K562 (cell line): ENCODE measurements around the gene PITPNM1. TPM values are rescaled to one million over a fixed set of nuclear protein-coding genes. Genes with fewer than 3 reads are reported as not detected.
A peak's percentile ranks its signal among the peaks of the same experiment; 100 is the strongest.

Experiments
- ELF1 ChIP-seq: fragments of 200-800 bp; sonication (Bioruptor generic); IDR thresholded peaks from 2 replicates; pipeline ENCODE4 v1.6.1; 2016; ENCODE audit warnings: missing genetic modification characterization, missing compliant biosample characterization
- FOXJ3 ChIP-seq: sonication (generic); formaldehyde crosslinking; IDR thresholded peaks from 2 replicates; pipeline ENCODE4 v1.4.0; 2020; ENCODE audit warnings: mild to moderate bottlenecking, missing genetic modification reagents
- NFYB ChIP-seq: IDR thresholded peaks from 2 replicates; pipeline ENCODE4 v1.6.1; 2011; ENCODE audit warnings: mild to moderate bottlenecking, moderate library complexity; ENCODE audit not compliant: insufficient read length; ENCODE audit errors: extremely low read depth
- PPARD ChIP-seq: fragments of 250-450 bp; sonication (Bioruptor Pico); IDR thresholded peaks from 2 replicates; pipeline ENCODE4 v1.8.0; 2022; ENCODE audit warnings: inconsistent platforms, mild to moderate bottlenecking, moderate library complexity
- SMAD1 ChIP-seq: fragments of 150-350 bp; IDR thresholded peaks from 2 replicates; pipeline ENCODE4 v1.6.1; 2014; ENCODE audit warnings: low read length, low read depth; ENCODE audit not compliant: partially characterized antibody
- TFAP4 ChIP-seq: sonication (generic); formaldehyde crosslinking; IDR thresholded peaks from 2 replicates; pipeline ENCODE4 v1.8.0; 2022; ENCODE audit warnings: missing genetic modification reagents, mild to moderate bottlenecking, moderate library complexity, borderline replicate concordance
- ZKSCAN1 ChIP-seq: fragments of 150-350 bp; IDR thresholded peaks from 2 replicates; pipeline ENCODE4 v1.6.1; 2016; ENCODE audit warnings: low read depth, low read length
- ZNF134 ChIP-seq: fragments of 250-450 bp; sonication (Bioruptor Pico); conservative IDR thresholded peaks from 2 replicates; pipeline ENCODE4 v1.4.0; 2020
- ZNF165 ChIP-seq: fragments of 250-450 bp; sonication (Bioruptor Pico); IDR thresholded peaks from 2 replicates; pipeline ENCODE4 v1.4.0; 2020; ENCODE audit warnings: borderline replicate concordance
- polyA plus RNA-seq, 8 experiments: library from polyadenylated mRNA; depleted of rRNA in 4 of 8; stranded (reverse) in 5 of 8; unstranded in 3 of 8; fragments of >200 nt; fragmentation: Nextera tagmentation in 2 of 8; fragmentation: Illumina TruSeq in 1 of 8; extraction: Ambion mirVana in 2 of 8; extraction: Trizol in 1 of 8; gene quantifications; 2 replicates each; pipeline versions ENCODE4 v1.2.1 to v1.2.3, GENCODE V29; 2011 to 2014; ENCODE audit warnings: inconsistent platforms in 1 of 8, missing spikeins in 1 of 8
- total RNA-seq, 7 experiments: library from RNA; depleted of rRNA in 6 of 7; stranded (reverse); fragments of >200 nt in 6 of 7; fragmentation: Illumina TruSeq in 2 of 7; extraction: Trizol in 2 of 7; gene quantifications; 2 replicates each; pipeline versions ENCODE4 v1.2.1 to v1.2.3, GENCODE V29; 2011 to 2021; ENCODE audit warnings: low replicate concordance in 1 of 7
- TF ChIP-seq, protein P1 (sequence below), 2 experiments: fragments of 450-650 bp; formaldehyde crosslinking in 1 of 2; IDR thresholded peaks; 2 replicates each; pipeline versions ENCODE4 v1.4.0 to v1.6.1; 2014 to 2020; ENCODE audit warnings: mild to moderate bottlenecking in 2 of 2, borderline replicate concordance in 1 of 2, low read depth in 1 of 2

The PITPNM1 gene
- total and polyA plus RNA-seq, 9 of the 15 experiments (the other 6 are each of a cell fraction or from before 2014, with no cell fraction given): 0.11 to 53.7 (median 16.0) TPM

DNA sequence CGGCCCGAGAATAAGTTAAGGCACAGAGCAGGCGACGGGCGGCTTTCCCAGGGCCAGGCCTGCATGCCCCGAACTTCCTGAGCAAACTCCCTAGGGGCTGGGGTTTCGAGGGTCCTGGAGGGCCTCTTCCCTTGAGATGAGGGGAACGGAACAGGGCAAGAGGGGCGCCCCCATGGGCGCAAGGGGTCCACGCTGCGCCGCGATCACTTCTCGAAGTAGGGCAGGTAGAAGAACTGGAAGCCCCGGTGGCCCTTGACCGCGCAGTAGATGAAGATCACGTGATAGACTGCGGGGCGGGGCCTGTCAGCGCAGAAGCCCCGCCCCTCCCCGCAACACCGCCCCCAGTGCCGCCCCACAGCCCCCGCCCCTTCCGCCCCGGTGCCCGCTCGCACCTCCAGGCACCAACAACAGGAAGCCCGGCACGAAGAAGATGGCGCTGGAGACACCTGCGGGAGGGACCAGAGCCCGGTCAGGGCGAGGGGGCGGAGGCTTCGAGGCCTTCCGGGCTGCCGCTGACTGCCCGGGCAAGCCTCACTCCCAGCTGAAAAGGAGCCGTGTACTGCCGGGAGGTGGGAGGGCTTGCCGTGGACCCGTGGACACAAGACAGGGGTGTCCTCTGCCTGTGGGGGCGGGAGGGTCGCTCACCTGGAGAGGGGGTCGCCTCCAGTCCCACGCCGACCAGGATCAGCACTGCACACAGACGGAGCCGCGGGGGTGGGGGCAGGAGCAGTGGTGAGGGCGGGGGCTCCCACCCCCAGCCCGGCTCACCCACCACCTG lies 40.6 kb downstream of the PITPNM1 start (continued):
- TF ChIP-seq, protein P1, sequence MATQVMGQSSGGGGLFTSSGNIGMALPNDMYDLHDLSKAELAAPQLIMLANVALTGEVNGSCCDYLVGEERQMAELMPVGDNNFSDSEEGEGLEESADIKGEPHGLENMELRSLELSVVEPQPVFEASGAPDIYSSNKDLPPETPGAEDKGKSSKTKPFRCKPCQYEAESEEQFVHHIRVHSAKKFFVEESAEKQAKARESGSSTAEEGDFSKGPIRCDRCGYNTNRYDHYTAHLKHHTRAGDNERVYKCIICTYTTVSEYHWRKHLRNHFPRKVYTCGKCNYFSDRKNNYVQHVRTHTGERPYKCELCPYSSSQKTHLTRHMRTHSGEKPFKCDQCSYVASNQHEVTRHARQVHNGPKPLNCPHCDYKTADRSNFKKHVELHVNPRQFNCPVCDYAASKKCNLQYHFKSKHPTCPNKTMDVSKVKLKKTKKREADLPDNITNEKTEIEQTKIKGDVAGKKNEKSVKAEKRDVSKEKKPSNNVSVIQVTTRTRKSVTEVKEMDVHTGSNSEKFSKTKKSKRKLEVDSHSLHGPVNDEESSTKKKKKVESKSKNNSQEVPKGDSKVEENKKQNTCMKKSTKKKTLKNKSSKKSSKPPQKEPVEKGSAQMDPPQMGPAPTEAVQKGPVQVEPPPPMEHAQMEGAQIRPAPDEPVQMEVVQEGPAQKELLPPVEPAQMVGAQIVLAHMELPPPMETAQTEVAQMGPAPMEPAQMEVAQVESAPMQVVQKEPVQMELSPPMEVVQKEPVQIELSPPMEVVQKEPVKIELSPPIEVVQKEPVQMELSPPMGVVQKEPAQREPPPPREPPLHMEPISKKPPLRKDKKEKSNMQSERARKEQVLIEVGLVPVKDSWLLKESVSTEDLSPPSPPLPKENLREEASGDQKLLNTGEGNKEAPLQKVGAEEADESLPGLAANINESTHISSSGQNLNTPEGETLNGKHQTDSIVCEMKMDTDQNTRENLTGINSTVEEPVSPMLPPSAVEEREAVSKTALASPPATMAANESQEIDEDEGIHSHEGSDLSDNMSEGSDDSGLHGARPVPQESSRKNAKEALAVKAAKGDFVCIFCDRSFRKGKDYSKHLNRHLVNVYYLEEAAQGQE (IDR thresholded peaks at IDR 0.05; ENCODE audit: borderline replicate concordance): peak; percentile 7; the same call in 1 of the 2 replicates
- TF ChIP-seq, protein P1 (CRISPR knock-in tag; IDR thresholded peaks at IDR 0.05; ENCODE audit: low read depth): no peak
- TF ChIP-seq NFYB (no peak), ZNF134 (CRISPR knock-in tag) (no peak), FOXJ3 (CRISPR knock-in tag) (no peak), PPARD (CRISPR knock-in tag) (no peak), ZKSCAN1 (peak; percentile 21; the same call in 1 of the 2 replicates), ELF1 (tag) (peak; percentile 67), SMAD1 (no peak), TFAP4 (CRISPR knock-in tag) (peak; percentile 41; the same call in 1 of the 2 replicates), ZNF165 (no peak)
